Upper lobe of left lung (tissue), 4 donors: ENCODE results near the gene MINPP1.

Experiments used
- EP300 ChIP-seq, 4 donors: sonication (generic); formaldehyde crosslinking; IDR thresholded peaks; one replicate each; pipeline ENCODE4 v1.5.1; 2017; ENCODE audit warnings: antibody characterized with exemption in 4 of 4, control low read depth in 2 of 4
- POLR2A ChIP-seq, 4 donors: fragments of 450-650 bp; IDR thresholded peaks; one replicate each; pipeline ENCODE4 v1.5.1; 2016 to 2017; ENCODE audit warnings: antibody characterized with exemption in 4 of 4, mild to moderate bottlenecking in 2 of 4
- POLR2AphosphoS5 ChIP-seq, 2 donors: sonication (generic); formaldehyde crosslinking; IDR thresholded peaks; one replicate each; pipeline ENCODE4 v1.5.1; 2017; ENCODE audit warnings: antibody characterized with exemption in 2 of 2
- TF ChIP-seq, protein P1 (sequence below), 6 experiments: fragments of 450-650 bp in 4 of 6; fragments of 200-600 bp in 2 of 6; sonication (generic) in 2 of 6; IDR thresholded peaks; one replicate each; pipeline ENCODE4 v1.5.1; 2016 to 2019; ENCODE audit warnings: antibody characterized with exemption in 6 of 6

DNA sequence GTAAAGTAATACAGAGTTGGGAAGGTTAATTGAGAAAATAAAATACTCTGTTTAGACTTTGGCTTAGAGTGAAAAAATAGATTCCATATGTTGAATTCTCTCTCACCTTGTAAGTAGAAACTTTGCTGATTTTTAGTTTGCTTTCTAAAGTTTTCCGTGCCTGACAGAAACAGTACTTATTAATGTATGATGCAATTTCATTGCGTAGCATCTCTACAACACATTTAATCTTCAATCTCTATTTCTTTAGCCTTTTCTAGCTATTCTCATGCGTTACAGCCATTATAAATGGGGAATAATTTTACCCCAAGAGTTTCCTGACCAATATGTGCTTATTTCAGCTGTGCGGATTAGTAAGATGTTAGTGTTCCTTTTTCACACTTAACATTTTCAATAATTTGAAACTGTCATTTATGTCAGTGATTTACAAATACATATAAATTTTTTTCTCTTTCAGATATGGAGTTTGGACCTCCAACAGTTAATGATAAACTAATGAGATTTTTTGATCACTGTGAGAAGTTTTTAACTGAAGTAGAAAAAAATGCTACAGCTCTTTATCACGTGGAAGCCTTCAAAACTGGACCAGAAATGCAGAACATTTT lies 3.3 kb downstream of the MINPP1 start:
- TF ChIP-seq, protein P1, sequence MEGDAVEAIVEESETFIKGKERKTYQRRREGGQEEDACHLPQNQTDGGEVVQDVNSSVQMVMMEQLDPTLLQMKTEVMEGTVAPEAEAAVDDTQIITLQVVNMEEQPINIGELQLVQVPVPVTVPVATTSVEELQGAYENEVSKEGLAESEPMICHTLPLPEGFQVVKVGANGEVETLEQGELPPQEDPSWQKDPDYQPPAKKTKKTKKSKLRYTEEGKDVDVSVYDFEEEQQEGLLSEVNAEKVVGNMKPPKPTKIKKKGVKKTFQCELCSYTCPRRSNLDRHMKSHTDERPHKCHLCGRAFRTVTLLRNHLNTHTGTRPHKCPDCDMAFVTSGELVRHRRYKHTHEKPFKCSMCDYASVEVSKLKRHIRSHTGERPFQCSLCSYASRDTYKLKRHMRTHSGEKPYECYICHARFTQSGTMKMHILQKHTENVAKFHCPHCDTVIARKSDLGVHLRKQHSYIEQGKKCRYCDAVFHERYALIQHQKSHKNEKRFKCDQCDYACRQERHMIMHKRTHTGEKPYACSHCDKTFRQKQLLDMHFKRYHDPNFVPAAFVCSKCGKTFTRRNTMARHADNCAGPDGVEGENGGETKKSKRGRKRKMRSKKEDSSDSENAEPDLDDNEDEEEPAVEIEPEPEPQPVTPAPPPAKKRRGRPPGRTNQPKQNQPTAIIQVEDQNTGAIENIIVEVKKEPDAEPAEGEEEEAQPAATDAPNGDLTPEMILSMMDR (IDR thresholded peaks at IDR 0.05), result no peak
- TF ChIP-seq POLR2A (IDR thresholded peaks at IDR 0.05) (no peak), POLR2AphosphoS5 (IDR thresholded peaks at IDR 0.05) (no peak), EP300 (IDR thresholded peaks at IDR 0.05) (no peak)
